Fibroblast of villous mesenchyme (primary cell): ENCODE results near the gene KLHL40. TPM values are rescaled to one million over a fixed set of nuclear protein-coding genes. Genes with fewer than 3 reads are reported as not detected.

Source experiments
- DNase-seq: peaks from one replicate; pipeline ENCODE4 v3.0.0-alpha.2; 2010; ENCODE audit warnings: low read depth
- H3K4me3 ChIP-seq: 2 replicates; pipeline ENCODE4 v1.5.1; 2011; ENCODE audit warnings: low read depth, mild to moderate bottlenecking, low read length
- CTCF ChIP-seq: IDR thresholded peaks from 2 replicates; pipeline ENCODE4 v1.5.1; 2012; ENCODE audit warnings: low read depth, mild to moderate bottlenecking, low read length; ENCODE audit not compliant: insufficient read depth
- total RNA-seq: library from RNA; depleted of rRNA; stranded (reverse); fragments of >200 nt; gene quantifications from 2 replicates; pipeline ENCODE4 v1.2.3, GENCODE V29; 2012

KLHL40 gene
- total RNA-seq, 1 donor, result not detected

GRCh38 chr3:42699511-42699971 is 14.2 kb downstream of the KLHL40 start:
- TF ChIP-seq CTCF, result no peak
- no peak for DNase-seq
- no peak overlapping the region for H3K4me3 ChIP-seq

- H3K4me3 ChIP-seq, result no peak overlapping the region
- no peak for DNase-seq
- TF ChIP-seq CTCF, result no peak
These were observed 15.3 kb downstream of the KLHL40 start for GRCh38 chr3:42700366-42701288.

- TF ChIP-seq CTCF, result peak; percentile 6
- H3K4me3 ChIP-seq, result no peak overlapping the region
- DNase-seq, result peak; percentile 27
These were observed 16.2 kb downstream of the KLHL40 start for GRCh38 chr3:42701371-42702065.

GRCh38 chr3:42702066-42702951 is 17.0 kb downstream of the KLHL40 start, which contains the start of gene HHATL:
Gene HHATL, minus strand, starts transcription at chr3:42702798. Its CDS starts 1,972 bp downstream, at chr3:42700826.
- no peak for TF ChIP-seq CTCF
- no peak within 1 kb of the TSS for H3K4me3 ChIP-seq
- no peak for DNase-seq

- no peak for DNase-seq
- TF ChIP-seq CTCF, result no peak
- H3K4me3 ChIP-seq, result no peak overlapping the region
These were observed 17.8 kb downstream of the KLHL40 start for GRCh38 chr3:42702982-42703694.

GRCh38 chr3:42703695-42704025 is 18.3 kb downstream of the KLHL40 start:
- DNase-seq, result no peak
- no peak overlapping the region for H3K4me3 ChIP-seq
- TF ChIP-seq CTCF, result no peak
